Chondrocyte (in vitro differentiated cells): Measurements from ENCODE around the gene GRM3. TPM values are rescaled to one million over a fixed set of nuclear protein-coding genes. Genes with fewer than 3 reads are reported as not detected.

Experiments
- DNase-seq: peaks from one replicate; pipeline ENCODE4 v3.0.0; 2021; ENCODE audit warnings: mixed read lengths, low spot score
- H3K27ac Mint-ChIP-seq: one replicate; pipeline ENCODE4 v1.8.0; 2021; ENCODE audit warnings: mild to moderate bottlenecking, moderate library complexity, mixed read lengths; ENCODE audit not compliant: unreplicated experiment
- H3K27me3 Mint-ChIP-seq: 2 replicates; pipeline ENCODE4 v1.8.0; 2021; ENCODE audit warnings: low read depth, mixed read lengths
- H3K36me3 Mint-ChIP-seq: 2 replicates; pipeline ENCODE4 v1.8.0; 2021; ENCODE audit warnings: low read depth, mixed read lengths
- H3K4me1 Mint-ChIP-seq: 2 replicates; pipeline ENCODE4 v1.8.0; 2021; ENCODE audit warnings: low read depth, mild to moderate bottlenecking, mixed read lengths
- H3K4me3 Mint-ChIP-seq: one replicate; pipeline ENCODE4 v1.8.0; 2021; ENCODE audit warnings: mild to moderate bottlenecking, moderate library complexity, mixed read lengths; ENCODE audit not compliant: unreplicated experiment
- H3K9me3 Mint-ChIP-seq: 2 replicates; pipeline ENCODE4 v1.8.0; 2021; ENCODE audit warnings: low read depth, mixed read lengths
- CTCF ChIP-seq: fragments of 200-600 bp; sonication (generic); IDR thresholded peaks from 2 replicates; pipeline ENCODE4 v1.5.0; 2021; ENCODE audit warnings: antibody characterized with exemption, mild to moderate bottlenecking, moderate library complexity
- total RNA-seq: library from RNA; stranded (reverse); gene quantifications from 3 replicates; pipeline ENCODE4 v1.2.1, GENCODE V29; 2021

Gene GRM3
- total RNA-seq, 1 donor from 2014 or later = not detected

- Mint-ChIP-seq H3K36me3 (no peaks in the 10 kb centered on the region), H3K27me3 (peaks cover 48% of the 10 kb centered on the region), H3K27ac (no peak overlapping the region), H3K9me3 (no peaks in the 10 kb centered on the region), H3K4me3 (peak overlapping the region; percentile 66), H3K4me1 (peaks cover 17% of the 10 kb centered on the region)
- TF ChIP-seq CTCF = no peak
- no peak for DNase-seq
Observed at GRCh38 chr7:86644282-86645224, 844 bp downstream of the GRM3 start.

- no peak overlapping the region for H3K4me3 Mint-ChIP-seq
- TF ChIP-seq CTCF = no peak
- no peaks in the 10 kb centered on the region for H3K36me3 Mint-ChIP-seq
- H3K27ac Mint-ChIP-seq = no peak overlapping the region
- peaks cover 17% of the 10 kb centered on the region for H3K4me1 Mint-ChIP-seq
- no peak for DNase-seq
- H3K9me3 Mint-ChIP-seq = no peaks in the 10 kb centered on the region
- peaks cover 43% of the 10 kb centered on the region for H3K27me3 Mint-ChIP-seq
Observed at GRCh38 chr7:86645225-86645608, 1.5 kb downstream of the GRM3 start.

GRCh38 chr7:86645676-86646276 is 2.1 kb downstream of the GRM3 start:
- peaks cover 41% of the 10 kb centered on the region for H3K27me3 Mint-ChIP-seq
- peaks cover 17% of the 10 kb centered on the region for H3K4me1 Mint-ChIP-seq
- no peak for DNase-seq
- H3K4me3 Mint-ChIP-seq = no peak overlapping the region
- no peaks in the 10 kb centered on the region for H3K9me3 Mint-ChIP-seq
- H3K36me3 Mint-ChIP-seq = no peaks in the 10 kb centered on the region
- no peak for TF ChIP-seq CTCF
- no peak overlapping the region for H3K27ac Mint-ChIP-seq

- peaks cover 32% of the 10 kb centered on the region for H3K27me3 Mint-ChIP-seq
- no peak for DNase-seq
Observed at GRCh38 chr7:86647385-86648094, 3.8 kb downstream of the GRM3 start.

More at GRCh38 chr7:86647385-86648094, 3.8 kb downstream of the GRM3 start:
- Mint-ChIP-seq H3K36me3 (no peaks in the 10 kb centered on the region), H3K9me3 (no peaks in the 10 kb centered on the region), H3K4me3 (no peak overlapping the region), H3K4me1 (peaks cover 17% of the 10 kb centered on the region), H3K27ac (no peak overlapping the region)
- TF ChIP-seq CTCF = no peak
